HEK293 (cell line): ENCODE data around the gene COMMD4.
"Not testable (repeated sequence)": the region's sequence is repeated elsewhere in the genome, so short reads cannot be mapped to it uniquely, and the experiment has no call there.

Experiments used
- BCL11A ChIP-seq: fragments of 450-650 bp; formaldehyde crosslinking; IDR thresholded peaks from 2 replicates; pipeline ENCODE4 v1.5.1; 2016; ENCODE audit warnings: low read depth, missing biosample characterization, missing genetic modification characterization
- GFI1B ChIP-seq: fragments of 450-650 bp; formaldehyde crosslinking; IDR thresholded peaks from 2 replicates; pipeline ENCODE4 v1.5.1; 2016; ENCODE audit warnings: missing biosample characterization, missing genetic modification characterization
- ZBTB20 ChIP-seq: fragments of 450-650 bp; formaldehyde crosslinking; IDR thresholded peaks from 2 replicates; pipeline ENCODE4 v1.5.1; 2016; ENCODE audit warnings: missing biosample characterization, missing genetic modification characterization
- ZNF311 ChIP-seq: fragments of 450-650 bp; formaldehyde crosslinking; IDR thresholded peaks from 2 replicates; pipeline ENCODE4 v1.5.1; 2017; ENCODE audit warnings: missing biosample characterization, missing genetic modification characterization, borderline replicate concordance
- ZNF37A ChIP-seq: fragments of 450-650 bp; IDR thresholded peaks from 2 replicates; pipeline ENCODE4 v1.5.1; 2018; ENCODE audit warnings: missing biosample characterization, missing genetic modification characterization
- ZNF530 ChIP-seq: fragments of 450-650 bp; formaldehyde crosslinking; IDR thresholded peaks from 2 replicates; pipeline ENCODE4 v1.5.1; 2016; ENCODE audit warnings: low read depth, missing biosample characterization, missing genetic modification characterization
- TF ChIP-seq, protein P1 (sequence below): fragments of 450-650 bp; formaldehyde crosslinking; IDR thresholded peaks from 2 replicates; pipeline ENCODE4 v1.5.1; 2016; ENCODE audit warnings: missing biosample characterization, missing genetic modification characterization
- TF ChIP-seq, protein P2 (sequence below): fragments of 450-650 bp; formaldehyde crosslinking; IDR thresholded peaks from 2 replicates; pipeline ENCODE4 v1.5.1; 2016; ENCODE audit warnings: missing biosample characterization, missing genetic modification characterization
- TF ChIP-seq, protein P3 (sequence below): IDR thresholded peaks from 2 replicates; pipeline ENCODE4 v1.6.1; 2011; ENCODE audit warnings: mild to moderate bottlenecking, low read depth, low read length, borderline replicate concordance

DNA sequence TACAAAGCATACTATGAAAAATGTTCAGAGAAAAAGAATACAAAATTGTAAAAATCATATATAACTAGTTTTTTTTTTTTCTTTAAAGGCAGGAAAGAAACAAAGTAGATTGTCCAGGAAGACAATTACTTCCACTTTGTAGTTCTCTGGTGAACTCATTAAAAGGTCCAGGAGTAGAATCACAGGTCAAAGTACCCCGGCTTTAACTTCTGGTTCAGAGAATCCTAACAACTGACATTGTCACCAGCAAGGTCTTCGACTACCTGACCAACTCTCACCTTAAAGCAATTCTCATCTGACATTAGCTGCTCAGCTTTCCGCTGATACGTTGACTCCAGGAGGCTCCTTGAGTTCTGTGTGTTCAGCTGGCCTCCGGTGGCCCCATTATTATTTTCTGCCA is 48.1 kb downstream of the COMMD4 start:
- TF ChIP-seq, protein P1, sequence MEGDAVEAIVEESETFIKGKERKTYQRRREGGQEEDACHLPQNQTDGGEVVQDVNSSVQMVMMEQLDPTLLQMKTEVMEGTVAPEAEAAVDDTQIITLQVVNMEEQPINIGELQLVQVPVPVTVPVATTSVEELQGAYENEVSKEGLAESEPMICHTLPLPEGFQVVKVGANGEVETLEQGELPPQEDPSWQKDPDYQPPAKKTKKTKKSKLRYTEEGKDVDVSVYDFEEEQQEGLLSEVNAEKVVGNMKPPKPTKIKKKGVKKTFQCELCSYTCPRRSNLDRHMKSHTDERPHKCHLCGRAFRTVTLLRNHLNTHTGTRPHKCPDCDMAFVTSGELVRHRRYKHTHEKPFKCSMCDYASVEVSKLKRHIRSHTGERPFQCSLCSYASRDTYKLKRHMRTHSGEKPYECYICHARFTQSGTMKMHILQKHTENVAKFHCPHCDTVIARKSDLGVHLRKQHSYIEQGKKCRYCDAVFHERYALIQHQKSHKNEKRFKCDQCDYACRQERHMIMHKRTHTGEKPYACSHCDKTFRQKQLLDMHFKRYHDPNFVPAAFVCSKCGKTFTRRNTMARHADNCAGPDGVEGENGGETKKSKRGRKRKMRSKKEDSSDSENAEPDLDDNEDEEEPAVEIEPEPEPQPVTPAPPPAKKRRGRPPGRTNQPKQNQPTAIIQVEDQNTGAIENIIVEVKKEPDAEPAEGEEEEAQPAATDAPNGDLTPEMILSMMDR (tag by site-specific recombination) = not testable (repeated sequence)
- TF ChIP-seq BCL11A; ZNF530 (tag by site-specific recombination); ZNF311 (tag by site-specific recombination); ZNF37A (tag by site-specific recombination); GFI1B (tag by site-specific recombination); ZBTB20: not testable (repeated sequence)
- TF ChIP-seq, protein P2, sequence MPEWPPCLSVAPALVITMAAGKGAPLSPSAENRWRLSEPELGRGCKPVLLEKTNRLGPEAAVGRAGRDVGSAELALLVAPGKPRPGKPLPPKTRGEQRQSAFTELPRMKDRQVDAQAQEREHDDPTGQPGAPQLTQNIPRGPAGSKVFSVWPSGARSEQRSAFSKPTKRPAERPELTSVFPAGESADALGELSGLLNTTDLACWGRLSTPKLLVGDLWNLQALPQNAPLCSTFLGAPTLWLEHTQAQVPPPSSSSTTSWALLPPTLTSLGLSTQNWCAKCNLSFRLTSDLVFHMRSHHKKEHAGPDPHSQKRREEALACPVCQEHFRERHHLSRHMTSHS (tag by site-specific recombination) = not testable (repeated sequence)
- TF ChIP-seq, protein P3, sequence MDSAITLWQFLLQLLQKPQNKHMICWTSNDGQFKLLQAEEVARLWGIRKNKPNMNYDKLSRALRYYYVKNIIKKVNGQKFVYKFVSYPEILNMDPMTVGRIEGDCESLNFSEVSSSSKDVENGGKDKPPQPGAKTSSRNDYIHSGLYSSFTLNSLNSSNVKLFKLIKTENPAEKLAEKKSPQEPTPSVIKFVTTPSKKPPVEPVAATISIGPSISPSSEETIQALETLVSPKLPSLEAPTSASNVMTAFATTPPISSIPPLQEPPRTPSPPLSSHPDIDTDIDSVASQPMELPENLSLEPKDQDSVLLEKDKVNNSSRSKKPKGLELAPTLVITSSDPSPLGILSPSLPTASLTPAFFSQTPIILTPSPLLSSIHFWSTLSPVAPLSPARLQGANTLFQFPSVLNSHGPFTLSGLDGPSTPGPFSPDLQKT = not testable (repeated sequence)
